ENCODE results near the gene LAMC1. TPM values are rescaled to one million over a fixed set of nuclear protein-coding genes. Genes with fewer than 3 reads are reported as not detected.
A peak's percentile ranks its signal among the peaks of the same experiment; 100 is the strongest.

The LAMC1 gene
- polyA plus RNA-seq, 1 donor (not counting 4 experiments of a cell fraction or from before 2014, with no cell fraction given), result 66.6 TPM

DNA sequence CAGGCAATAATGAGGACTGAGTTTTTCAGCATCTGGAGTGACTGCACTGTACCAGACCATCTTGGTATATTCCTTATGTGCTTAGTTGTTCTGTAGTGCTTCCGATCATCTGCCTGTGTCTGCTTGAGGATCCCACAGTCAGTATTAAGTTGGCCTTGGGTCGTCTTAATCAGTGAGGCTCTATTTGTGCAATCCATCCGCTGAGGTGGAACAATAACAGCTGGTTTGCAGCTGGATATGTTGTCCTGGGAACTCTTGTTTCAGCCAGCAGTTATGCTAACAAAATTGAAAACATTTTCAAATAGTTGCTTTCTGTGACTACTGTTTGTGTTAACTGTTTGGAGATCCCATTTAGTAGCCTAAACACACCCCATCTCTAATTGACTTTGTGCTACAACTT is 73.7 kb downstream of the LAMC1 start:
- dilution Hi-C loops (cut with MboI; ENCODE audit: extremely low pct_ligation_motif_present, low sequenced_read_pairs), result no loop called here
- no peaks in the 10 kb centered on the region for H3K9me1 ChIP-seq (ENCODE audit: control insufficient read depth, extremely low read depth, insufficient read depth, low read length)
- TF ChIP-seq EZH2 (IDR thresholded peaks at IDR 0.05; ENCODE audit: low read length), result no peak
- TF ChIP-seq, protein P1, sequence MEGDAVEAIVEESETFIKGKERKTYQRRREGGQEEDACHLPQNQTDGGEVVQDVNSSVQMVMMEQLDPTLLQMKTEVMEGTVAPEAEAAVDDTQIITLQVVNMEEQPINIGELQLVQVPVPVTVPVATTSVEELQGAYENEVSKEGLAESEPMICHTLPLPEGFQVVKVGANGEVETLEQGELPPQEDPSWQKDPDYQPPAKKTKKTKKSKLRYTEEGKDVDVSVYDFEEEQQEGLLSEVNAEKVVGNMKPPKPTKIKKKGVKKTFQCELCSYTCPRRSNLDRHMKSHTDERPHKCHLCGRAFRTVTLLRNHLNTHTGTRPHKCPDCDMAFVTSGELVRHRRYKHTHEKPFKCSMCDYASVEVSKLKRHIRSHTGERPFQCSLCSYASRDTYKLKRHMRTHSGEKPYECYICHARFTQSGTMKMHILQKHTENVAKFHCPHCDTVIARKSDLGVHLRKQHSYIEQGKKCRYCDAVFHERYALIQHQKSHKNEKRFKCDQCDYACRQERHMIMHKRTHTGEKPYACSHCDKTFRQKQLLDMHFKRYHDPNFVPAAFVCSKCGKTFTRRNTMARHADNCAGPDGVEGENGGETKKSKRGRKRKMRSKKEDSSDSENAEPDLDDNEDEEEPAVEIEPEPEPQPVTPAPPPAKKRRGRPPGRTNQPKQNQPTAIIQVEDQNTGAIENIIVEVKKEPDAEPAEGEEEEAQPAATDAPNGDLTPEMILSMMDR (optimal IDR thresholded peaks at IDR 0.05 in 1 of 3, IDR thresholded peaks at IDR 0.05 in 1 of 3, conservative IDR thresholded peaks at IDR 0.05 in 1 of 3; ENCODE audit: extremely low read depth in 1 of 3, insufficient read depth in 2 of 3, low read length in 3 of 3), result no peak
- H3K4me3 ChIP-seq (ENCODE audit: control insufficient read depth in 2 of 3, extremely low read depth in 1 of 3, insufficient read depth in 2 of 3, low read depth in 1 of 3, low read length in 3 of 3), result no peak overlapping the region
- peaks cover 54% of the 10 kb centered on the region for H3K79me2 ChIP-seq (ENCODE audit: control insufficient read depth, insufficient read depth, low read length)
- FAIRE-seq (peak; percentile 36), DNase-seq (ENCODE audit: low read depth, low spot score) (no peak)
- peaks cover 14% of the 10 kb centered on the region for H4K20me1 ChIP-seq (ENCODE audit: control insufficient read depth, extremely low read depth, insufficient read depth, low read length)
- peaks cover 22% of the 10 kb centered on the region for H3K4me1 ChIP-seq (ENCODE audit: control insufficient read depth, extremely low read depth, insufficient read depth, low read length)
- no peak overlapping the region for H3K9ac ChIP-seq (ENCODE audit: control insufficient read depth, extremely low read depth, insufficient read depth, low read length)
- H3K27me3 ChIP-seq (ENCODE audit: control insufficient read depth, extremely low read depth, insufficient read depth, low read length), result no peaks in the 10 kb centered on the region
- no peak overlapping the region for H3K27ac ChIP-seq (ENCODE audit: control insufficient read depth, insufficient read depth, low read length)
- no peak overlapping the region for H3K4me2 ChIP-seq (ENCODE audit: control insufficient read depth, extremely low read depth, insufficient read depth, low read depth, low read length)
- H2AFZ ChIP-seq (ENCODE audit: control insufficient read depth, low read length), result no peak overlapping the region
- H3K9me3 ChIP-seq (ENCODE audit: control insufficient read depth, low read depth, low read length), result no peaks in the 10 kb centered on the region
- H3K36me3 ChIP-seq (ENCODE audit: control insufficient read depth in 2 of 2, extremely low read depth in 1 of 2, insufficient read depth in 2 of 2, low read length in 2 of 2), result peaks cover 3 to 4% of the 10 kb centered on the region in 2 experiments

DNA sequence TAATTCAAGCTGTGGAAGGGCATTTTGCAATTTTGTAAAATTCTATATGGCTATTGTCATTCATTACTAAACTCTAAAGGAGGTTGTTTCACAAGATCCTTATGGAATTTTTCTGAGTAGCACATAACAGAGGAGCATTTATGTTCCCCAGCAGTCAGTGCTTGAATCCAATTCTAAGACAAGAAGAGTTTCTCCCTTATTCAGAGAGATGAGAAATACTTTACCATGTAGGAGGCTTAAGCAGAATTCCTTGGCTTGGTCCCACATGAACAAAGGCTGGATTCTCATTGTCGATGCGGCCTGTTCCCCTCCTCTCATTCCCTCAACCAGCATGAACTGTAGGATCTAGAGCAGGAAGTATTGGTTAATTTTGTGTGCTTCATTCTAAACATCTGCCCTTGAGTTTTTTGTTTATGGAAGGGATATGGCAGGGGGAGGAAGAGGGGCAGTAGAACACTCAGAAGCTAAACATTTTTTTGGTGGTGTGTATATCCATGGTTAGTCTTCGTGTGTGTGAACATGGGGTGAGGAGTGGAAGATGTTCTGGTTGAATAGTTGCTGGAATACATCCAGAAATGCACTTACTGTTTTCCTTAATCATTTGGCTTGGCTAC is 74.3 kb downstream of the LAMC1 start:
- Histone ChIP-seq H3K9me3 (ENCODE audit: control insufficient read depth, low read depth, low read length) (no peaks in the 10 kb centered on the region), H3K27ac (ENCODE audit: control insufficient read depth, insufficient read depth, low read length) (no peak overlapping the region), H3K4me1 (ENCODE audit: control insufficient read depth, extremely low read depth, insufficient read depth, low read length) (peaks cover 22% of the 10 kb centered on the region), H3K9me1 (ENCODE audit: control insufficient read depth, extremely low read depth, insufficient read depth, low read length) (no peaks in the 10 kb centered on the region), H3K36me3 (ENCODE audit: control insufficient read depth in 2 of 2, extremely low read depth in 1 of 2, insufficient read depth in 2 of 2, low read length in 2 of 2) (peaks cover 3 to 4% of the 10 kb centered on the region in 2 experiments), H3K9ac (ENCODE audit: control insufficient read depth, extremely low read depth, insufficient read depth, low read length) (no peak overlapping the region), H3K79me2 (ENCODE audit: control insufficient read depth, insufficient read depth, low read length) (peaks cover 56% of the 10 kb centered on the region), H3K27me3 (ENCODE audit: control insufficient read depth, extremely low read depth, insufficient read depth, low read length) (no peaks in the 10 kb centered on the region), H3K4me2 (ENCODE audit: control insufficient read depth, extremely low read depth, insufficient read depth, low read depth, low read length) (no peak overlapping the region), H3K4me3 (ENCODE audit: control insufficient read depth in 2 of 3, extremely low read depth in 1 of 3, insufficient read depth in 2 of 3, low read depth in 1 of 3, low read length in 3 of 3) (no peak overlapping the region), H2AFZ (ENCODE audit: control insufficient read depth, low read length) (no peak overlapping the region), H4K20me1 (ENCODE audit: control insufficient read depth, extremely low read depth, insufficient read depth, low read length) (peaks cover 14% of the 10 kb centered on the region)
- no peak for FAIRE-seq
- TF ChIP-seq, protein P1 (optimal IDR thresholded peaks at IDR 0.05 in 1 of 3, IDR thresholded peaks at IDR 0.05 in 1 of 3, conservative IDR thresholded peaks at IDR 0.05 in 1 of 3; ENCODE audit: extremely low read depth in 1 of 3, insufficient read depth in 2 of 3, low read length in 3 of 3), result no peak
- no peak for TF ChIP-seq EZH2 (IDR thresholded peaks at IDR 0.05; ENCODE audit: low read length)
- dilution Hi-C loops (cut with MboI; ENCODE audit: extremely low pct_ligation_motif_present, low sequenced_read_pairs), result no loop called here
- no peak for DNase-seq (ENCODE audit: low read depth, low spot score)

Measured in keratinocyte (primary cell).